Activated CD4-positive, alpha-beta T cell treated with anti-CD3 and anti-CD28 coated beads, Interleukin-2, amount 50 U/mL, for 24 hours (primary cell): ENCODE results near the gene MAP2K7.
A peak's percentile ranks its signal among the peaks of the same experiment; 100 is the strongest.

Source experiments
- DNase-seq, 2 donors: peaks; one replicate each; pipeline ENCODE4 v3.0.0-alpha.2; 2020; ENCODE audit warnings: low read depth in 1 of 2, low spot score in 1 of 2

The MAP2K7 gene

GRCh38 chr19:7866399-7867091, 37.1 kb upstream of the MAP2K7 start:
- DNase-seq: no peak

GRCh38 chr19:7867092-7867844, 36.4 kb upstream of the MAP2K7 start:
- DNase-seq: no peak

- no peak for DNase-seq
These were observed 35.4 kb upstream of the MAP2K7 start for GRCh38 chr19:7868326-7868670.

- DNase-seq: peak; percentile 63 to 71
These were observed 34.8 kb upstream of the MAP2K7 start for GRCh38 chr19:7868671-7869452.

GRCh38 chr19:7869453-7869909, 34.2 kb upstream of the MAP2K7 start:
- peak; percentile 67 to 77 for DNase-seq

- peak in 1 of 2 donors; percentile 30 for DNase-seq
These were observed 33.7 kb upstream of the MAP2K7 start for GRCh38 chr19:7869910-7870511.

- no peak for DNase-seq
These were observed 32.9 kb upstream of the MAP2K7 start for GRCh38 chr19:7870571-7871436.

- DNase-seq: peak; percentile 59 to 70
These were observed 32.0 kb upstream of the MAP2K7 start for GRCh38 chr19:7871437-7872305.

- DNase-seq: no peak
These were observed 31.1 kb upstream of the MAP2K7 start for GRCh38 chr19:7872306-7873204.

- DNase-seq: no peak
These were observed 30.2 kb upstream of the MAP2K7 start for GRCh38 chr19:7873304-7874075.

- DNase-seq: no peak
These were observed 29.4 kb upstream of the MAP2K7 start, which contains the start of gene PRR36 for GRCh38 chr19:7874076-7874896. Gene PRR36 (minus strand): TSS chr19:7874390. CDS start chr19:7873689, 701 bp downstream.

- DNase-seq: no peak
These were observed 28.8 kb upstream of the MAP2K7 start for GRCh38 chr19:7874897-7875273.

- no peak for DNase-seq
These were observed 26.3 kb upstream of the MAP2K7 start for GRCh38 chr19:7877249-7877836.

- DNase-seq: no peak
These were observed 24.4 kb upstream of the MAP2K7 start for GRCh38 chr19:7879111-7879807.

GRCh38 chr19:7879836-7880235, 23.8 kb upstream of the MAP2K7 start:
- no peak for DNase-seq

- DNase-seq: no peak
These were observed 21.8 kb upstream of the MAP2K7 start for GRCh38 chr19:7881910-7882309.
